Measurements from ENCODE around the gene MTSS2.

Gene MTSS2

GRCh38 chr16:70724146-70725023, 38.5 kb upstream of the MTSS2 start:
- peaks cover 7% of the 10 kb centered on the region for H3K36me3 ChIP-seq (replicated peaks)
- H3K27me3 ChIP-seq (replicated peaks) = no peaks in the 10 kb centered on the region
- no peak for DNase-seq
- H3K4me3 ChIP-seq (ENCODE audit: low read depth, low read length) = no peak overlapping the region
- H3K27ac ChIP-seq = no peak overlapping the region
- in situ Hi-C loops (cut with HindIII; ENCODE audit: low pct_ligation_motif_present, low sequenced_read_pairs) = no loop called here
- TF ChIP-seq, protein P1, sequence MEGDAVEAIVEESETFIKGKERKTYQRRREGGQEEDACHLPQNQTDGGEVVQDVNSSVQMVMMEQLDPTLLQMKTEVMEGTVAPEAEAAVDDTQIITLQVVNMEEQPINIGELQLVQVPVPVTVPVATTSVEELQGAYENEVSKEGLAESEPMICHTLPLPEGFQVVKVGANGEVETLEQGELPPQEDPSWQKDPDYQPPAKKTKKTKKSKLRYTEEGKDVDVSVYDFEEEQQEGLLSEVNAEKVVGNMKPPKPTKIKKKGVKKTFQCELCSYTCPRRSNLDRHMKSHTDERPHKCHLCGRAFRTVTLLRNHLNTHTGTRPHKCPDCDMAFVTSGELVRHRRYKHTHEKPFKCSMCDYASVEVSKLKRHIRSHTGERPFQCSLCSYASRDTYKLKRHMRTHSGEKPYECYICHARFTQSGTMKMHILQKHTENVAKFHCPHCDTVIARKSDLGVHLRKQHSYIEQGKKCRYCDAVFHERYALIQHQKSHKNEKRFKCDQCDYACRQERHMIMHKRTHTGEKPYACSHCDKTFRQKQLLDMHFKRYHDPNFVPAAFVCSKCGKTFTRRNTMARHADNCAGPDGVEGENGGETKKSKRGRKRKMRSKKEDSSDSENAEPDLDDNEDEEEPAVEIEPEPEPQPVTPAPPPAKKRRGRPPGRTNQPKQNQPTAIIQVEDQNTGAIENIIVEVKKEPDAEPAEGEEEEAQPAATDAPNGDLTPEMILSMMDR (IDR thresholded peaks at IDR 0.05; ENCODE audit: low read depth, low read length, missing control alignments) = no peak

DNA sequence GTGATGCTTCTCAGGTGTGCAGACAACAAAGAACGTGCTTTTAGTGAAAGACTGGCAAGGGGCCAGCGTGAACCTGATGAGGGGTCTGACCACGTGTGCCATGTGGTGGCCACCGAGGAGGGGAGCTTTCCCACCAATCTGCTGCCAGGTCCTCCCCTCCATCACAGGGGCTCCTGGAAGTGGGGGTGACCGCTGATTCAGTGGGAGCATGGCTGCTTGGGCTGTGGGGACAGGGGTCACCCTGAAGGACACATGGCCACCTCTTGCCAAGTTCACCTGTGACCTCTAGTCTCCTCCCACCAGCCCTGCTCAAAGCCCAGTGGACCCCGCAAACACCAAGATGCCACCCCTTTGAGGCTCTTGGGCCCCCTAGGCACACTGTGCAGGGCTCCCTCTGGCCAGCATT, 37.9 kb upstream of the MTSS2 start:
- no peak for DNase-seq

DNA sequence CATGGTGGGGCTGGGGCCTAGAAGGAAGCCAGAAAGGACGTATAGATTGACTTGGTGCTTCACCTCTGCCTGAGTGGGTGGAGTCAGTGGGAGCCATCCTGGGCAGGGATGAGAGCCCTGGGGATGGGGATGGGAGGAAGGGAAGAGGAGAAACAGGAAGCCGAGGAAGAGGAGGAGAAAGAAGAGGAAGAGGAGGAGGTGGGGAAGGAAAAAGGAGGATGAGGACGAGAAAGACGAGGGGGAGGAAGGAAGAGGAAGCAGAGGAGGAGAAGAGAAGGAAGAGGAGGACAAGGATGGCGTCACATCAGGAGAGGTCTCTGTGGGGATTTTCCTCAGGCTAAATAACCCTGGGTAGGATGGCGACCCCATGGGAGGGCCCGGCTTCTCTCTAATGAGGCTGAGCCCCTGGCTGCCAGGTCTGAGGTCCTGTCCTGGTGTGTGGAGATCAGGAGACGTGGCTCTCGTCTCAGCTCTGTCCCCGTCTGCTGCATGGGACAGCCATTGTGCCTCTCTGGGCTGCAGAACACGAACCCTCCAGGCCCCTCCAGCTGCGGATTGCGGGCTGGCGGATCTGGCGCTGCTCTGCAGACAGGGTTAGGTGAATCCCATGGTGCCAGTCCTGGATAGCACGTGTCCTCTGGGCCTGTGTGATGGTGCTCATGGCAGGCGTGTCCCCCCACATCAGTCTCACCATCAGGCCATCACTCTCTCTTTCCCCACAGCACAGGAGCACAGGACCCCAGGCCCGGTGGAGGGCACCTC, 35.5 kb upstream of the MTSS2 start:
- TF ChIP-seq, protein P1 (IDR thresholded peaks at IDR 0.05; ENCODE audit: low read depth, low read length, missing control alignments) = no peak
- Histone ChIP-seq H3K27ac (no peak overlapping the region), H3K27me3 (replicated peaks) (no peaks in the 10 kb centered on the region), H3K36me3 (replicated peaks) (no peaks in the 10 kb centered on the region), H3K4me3 (ENCODE audit: low read depth, low read length) (no peak overlapping the region)
- in situ Hi-C loops (cut with HindIII; ENCODE audit: low pct_ligation_motif_present, low sequenced_read_pairs) = no loop called here
- DNase-seq = no peak

More for the DNA sequence above, 37.9 kb upstream of the MTSS2 start:
- TF ChIP-seq, protein P1 (IDR thresholded peaks at IDR 0.05; ENCODE audit: low read depth, low read length, missing control alignments) = no peak
- H3K27ac ChIP-seq = no peak overlapping the region
- peaks cover 7% of the 10 kb centered on the region for H3K36me3 ChIP-seq (replicated peaks)
- in situ Hi-C loops (cut with HindIII; ENCODE audit: low pct_ligation_motif_present, low sequenced_read_pairs) = no loop called here
- no peaks in the 10 kb centered on the region for H3K27me3 ChIP-seq (replicated peaks)
- no peak overlapping the region for H3K4me3 ChIP-seq (ENCODE audit: low read depth, low read length)

DNA sequence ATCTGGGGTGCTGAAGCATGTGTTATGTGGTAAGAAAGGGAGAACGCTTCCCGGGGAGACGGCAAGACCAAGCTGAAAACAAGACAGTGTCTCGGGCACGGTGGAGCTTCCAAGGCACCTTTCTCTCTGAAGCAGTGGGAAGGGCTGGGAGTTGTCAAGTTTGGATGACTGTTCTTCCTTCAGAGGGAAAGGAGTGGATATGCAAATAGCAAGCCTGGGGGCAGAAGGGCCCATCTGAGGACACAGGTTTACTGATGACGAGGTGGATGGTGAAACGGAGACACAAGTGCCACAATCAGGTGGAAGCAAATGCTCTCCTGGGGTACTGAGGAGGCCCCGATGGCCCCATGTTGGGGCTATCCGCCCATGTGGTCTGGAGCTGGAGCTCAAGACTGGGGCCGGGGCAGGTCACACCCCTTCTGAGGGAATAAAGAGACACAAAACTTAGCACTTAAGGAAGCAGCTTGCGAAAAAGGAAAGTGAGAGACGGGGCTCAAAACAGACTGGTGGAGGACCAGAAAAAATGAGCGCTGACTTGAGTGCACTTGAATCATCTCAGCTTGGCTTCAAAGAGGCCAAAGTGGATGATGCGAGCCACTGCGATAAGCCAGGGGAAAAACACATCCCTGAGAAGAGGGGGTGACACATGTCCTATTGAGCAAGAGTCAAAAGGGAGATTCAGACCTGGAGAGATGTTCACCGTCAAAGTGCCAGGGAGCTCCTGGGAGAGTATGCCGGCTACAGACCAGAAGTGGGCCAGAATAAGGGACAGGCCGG, 34.8 kb upstream of the MTSS2 start:
- no peak overlapping the region for H3K27ac ChIP-seq
- no peaks in the 10 kb centered on the region for H3K27me3 ChIP-seq (replicated peaks)
- H3K36me3 ChIP-seq (replicated peaks) = no peaks in the 10 kb centered on the region
- H3K4me3 ChIP-seq (ENCODE audit: low read depth, low read length) = no peak overlapping the region
- no peak for DNase-seq
- TF ChIP-seq, protein P1 (IDR thresholded peaks at IDR 0.05; ENCODE audit: low read depth, low read length, missing control alignments) = no peak
- in situ Hi-C loops (cut with HindIII; ENCODE audit: low pct_ligation_motif_present, low sequenced_read_pairs) = no loop called here

GRCh38 chr16:70717065-70717464, 31.2 kb upstream of the MTSS2 start:
- DNase-seq = no peak

More at GRCh38 chr16:70717065-70717464, 31.2 kb upstream of the MTSS2 start:
- Histone ChIP-seq H3K36me3 (replicated peaks) (no peaks in the 10 kb centered on the region), H3K27ac (no peak overlapping the region), H3K27me3 (replicated peaks) (no peaks in the 10 kb centered on the region), H3K4me3 (ENCODE audit: low read depth, low read length) (no peak overlapping the region)
- TF ChIP-seq, protein P1 (IDR thresholded peaks at IDR 0.05; ENCODE audit: low read depth, low read length, missing control alignments) = no peak
- in situ Hi-C loops (cut with HindIII; ENCODE audit: low pct_ligation_motif_present, low sequenced_read_pairs) = no loop called here

Data from brain microvascular endothelial cell (primary cell).